UCSD-AML1 (cell line): Measurements from ENCODE around the gene TMEM108.

Experiments
- DNase-seq: peaks from one replicate; lab custom pipeline; 2025; ENCODE audit not compliant: unreplicated experiment; lab: John Stamatoyannopoulos, UW

Gene TMEM108

GRCh38 chr3:133270631-133271030, 232.4 kb downstream of the TMEM108 start:
- DNase-seq: no peak

GRCh38 chr3:133271042-133271441, 232.9 kb downstream of the TMEM108 start:
- no peak for DNase-seq

- DNase-seq: no peak
These were observed 233.3 kb downstream of the TMEM108 start for GRCh38 chr3:133271539-133271938.

GRCh38 chr3:133273346-133273745, 235.2 kb downstream of the TMEM108 start:
- DNase-seq: no peak

GRCh38 chr3:133274477-133274876, 236.3 kb downstream of the TMEM108 start:
- DNase-seq: no peak

DNA sequence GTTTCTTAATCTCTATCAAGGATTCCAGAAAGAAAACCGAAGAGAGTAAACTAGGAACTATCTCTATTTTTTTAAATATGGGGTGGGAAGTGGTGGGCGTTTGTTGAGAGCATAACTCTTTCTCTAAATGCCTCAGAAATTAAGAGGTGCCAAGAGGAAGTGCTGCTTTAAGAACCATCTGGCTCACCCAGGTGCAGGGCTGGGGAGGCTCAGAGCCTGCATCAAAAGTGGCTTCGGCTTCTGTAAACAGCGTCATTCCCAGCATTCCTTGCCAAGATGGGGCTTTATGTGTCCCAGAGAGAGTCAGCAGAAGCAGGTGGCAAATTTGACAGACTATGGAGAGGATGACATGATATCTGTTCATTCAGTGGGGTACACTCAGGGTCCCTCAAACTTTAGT, 238.4 kb downstream of the TMEM108 start:
- no peak for DNase-seq

DNA sequence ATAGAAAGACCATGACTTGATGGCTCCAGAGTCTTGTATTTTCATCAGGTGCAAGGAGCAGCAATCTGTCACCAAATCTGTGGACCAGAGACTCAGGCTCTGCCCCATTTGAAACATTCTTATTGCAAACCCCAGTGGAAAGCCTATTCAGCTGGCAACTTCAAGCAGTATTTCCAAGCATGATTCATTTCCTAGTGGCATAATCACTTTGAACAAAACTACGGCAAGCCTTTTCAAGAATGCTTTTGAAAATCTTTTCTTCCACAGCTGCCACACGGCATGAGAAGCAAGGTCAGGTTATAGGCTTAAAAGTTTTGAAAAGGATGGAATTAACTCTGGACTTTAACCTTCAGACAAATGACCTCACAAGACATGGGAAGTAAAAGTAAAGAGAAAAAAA, 239.6 kb downstream of the TMEM108 start:
- no peak for DNase-seq

GRCh38 chr3:133278260-133279043, 240.3 kb downstream of the TMEM108 start:
- DNase-seq: no peak

DNA sequence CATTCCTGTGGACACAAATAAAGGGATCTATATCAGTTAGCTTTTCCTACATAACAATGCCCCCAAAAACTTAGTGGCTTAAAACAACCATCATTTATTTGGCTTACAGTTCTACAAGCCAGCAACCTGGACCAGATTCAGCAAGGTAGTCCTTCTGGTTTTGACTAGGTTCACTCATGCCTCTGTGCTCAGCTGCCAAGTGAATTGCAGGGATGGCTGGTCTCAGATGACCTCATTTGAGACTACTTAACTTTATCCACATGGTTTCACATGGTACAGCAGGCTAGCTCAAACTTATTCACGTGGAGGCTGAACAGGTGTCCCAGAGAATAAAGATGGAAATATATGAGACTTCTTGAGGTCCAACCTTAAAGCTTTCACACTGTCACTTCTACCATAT, 242.4 kb downstream of the TMEM108 start:
- DNase-seq: no peak

- no peak for DNase-seq
These were observed 244.0 kb downstream of the TMEM108 start for GRCh38 chr3:133282236-133282635.

DNA sequence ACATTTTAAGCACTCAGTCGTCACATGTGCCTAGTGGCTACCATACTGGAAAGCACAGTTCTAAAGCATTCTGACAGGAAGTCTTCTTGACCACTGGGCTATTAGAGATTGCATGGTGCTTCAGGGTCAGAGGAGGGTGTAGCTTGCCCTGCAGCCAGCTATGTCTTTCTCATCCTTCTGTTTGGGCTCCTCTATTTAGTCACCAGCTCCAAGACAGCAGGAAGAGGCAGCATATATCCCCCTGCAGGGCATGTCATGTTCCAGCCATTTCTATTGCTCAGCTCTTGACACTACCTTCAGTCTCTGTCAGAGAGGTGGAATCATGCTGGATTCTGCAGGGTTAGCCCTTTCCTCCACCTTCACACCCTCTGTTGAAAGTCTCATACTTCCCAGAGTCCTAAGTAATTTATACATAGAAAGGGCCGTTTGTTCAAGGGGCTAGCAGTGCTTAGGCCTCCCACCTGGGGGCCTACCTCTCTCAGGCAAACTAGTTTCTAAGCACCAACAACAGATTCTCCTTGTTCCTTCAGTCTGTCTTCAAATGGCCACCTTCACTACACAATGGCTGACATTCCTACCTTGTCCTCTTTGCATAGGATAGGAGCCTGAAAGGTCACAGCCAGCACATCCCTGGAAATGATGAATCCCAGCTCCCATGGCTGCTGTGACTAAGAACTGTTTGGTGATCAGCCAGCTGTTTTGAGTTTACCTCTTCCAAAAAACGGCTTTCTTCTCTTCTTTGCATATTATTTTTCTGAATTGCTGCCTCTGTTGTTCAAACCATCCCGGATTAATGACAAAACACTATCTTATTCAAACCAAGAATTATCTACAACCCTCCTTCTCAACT, 246.0 kb downstream of the TMEM108 start:
- DNase-seq: no peak

- DNase-seq: no peak
These were observed 251.1 kb downstream of the TMEM108 start for GRCh38 chr3:133289322-133289721.

GRCh38 chr3:133292296-133292695, 254.1 kb downstream of the TMEM108 start:
- DNase-seq: no peak

GRCh38 chr3:133293397-133294110, 255.4 kb downstream of the TMEM108 start:
- no peak for DNase-seq

DNA sequence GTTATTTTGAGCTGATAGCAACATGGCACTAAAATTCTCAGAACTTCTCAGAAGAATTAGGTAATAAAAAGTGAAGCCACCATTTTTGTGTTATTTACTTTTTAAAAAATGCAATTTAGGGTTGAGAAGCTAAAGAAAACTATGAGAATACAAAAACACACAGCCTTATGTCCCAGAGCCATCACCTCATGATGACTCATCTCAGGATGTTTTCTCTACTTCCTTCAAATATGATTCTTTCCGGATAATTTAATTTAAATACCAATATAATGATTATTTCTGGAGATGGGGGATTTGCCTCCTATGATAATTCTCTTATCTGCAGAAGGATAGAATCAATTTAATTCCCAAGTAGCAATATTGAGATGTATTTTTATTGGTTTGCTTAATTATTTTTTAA, 256.1 kb downstream of the TMEM108 start:
- DNase-seq: no peak

DNA sequence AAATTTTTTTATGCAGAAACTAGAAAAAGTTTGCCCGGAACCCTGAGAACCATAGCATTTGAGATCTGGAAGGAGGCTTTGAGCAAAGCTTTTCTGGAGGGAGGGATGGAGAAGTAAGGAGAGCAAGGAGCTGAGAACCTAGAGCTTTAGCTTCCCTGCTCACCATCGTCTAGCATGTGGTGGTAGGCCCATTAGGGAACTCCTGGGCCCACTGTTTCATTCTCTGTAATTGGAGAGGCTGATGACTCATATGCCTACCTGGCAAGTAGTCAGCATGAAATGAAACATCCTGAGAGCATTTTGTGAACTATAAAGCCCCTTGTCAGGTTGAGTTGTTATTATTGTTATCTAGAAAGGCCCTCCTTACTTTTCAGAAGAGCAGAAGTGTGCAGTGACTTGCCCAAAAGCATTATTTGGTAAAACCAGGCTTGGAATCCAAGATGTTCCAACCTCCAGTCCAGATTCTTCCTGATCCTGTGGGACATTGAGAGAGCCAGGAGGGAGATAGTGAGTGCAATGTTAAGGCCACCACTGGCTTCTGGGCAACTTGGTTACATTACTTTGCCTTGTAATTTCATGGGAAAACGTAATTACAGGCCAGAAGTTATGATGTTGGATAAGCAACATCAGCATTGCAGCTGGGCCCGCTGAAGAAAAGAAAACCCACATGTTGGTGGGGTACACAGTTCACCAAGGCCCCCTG, 257.2 kb downstream of the TMEM108 start:
- no peak for DNase-seq

DNA sequence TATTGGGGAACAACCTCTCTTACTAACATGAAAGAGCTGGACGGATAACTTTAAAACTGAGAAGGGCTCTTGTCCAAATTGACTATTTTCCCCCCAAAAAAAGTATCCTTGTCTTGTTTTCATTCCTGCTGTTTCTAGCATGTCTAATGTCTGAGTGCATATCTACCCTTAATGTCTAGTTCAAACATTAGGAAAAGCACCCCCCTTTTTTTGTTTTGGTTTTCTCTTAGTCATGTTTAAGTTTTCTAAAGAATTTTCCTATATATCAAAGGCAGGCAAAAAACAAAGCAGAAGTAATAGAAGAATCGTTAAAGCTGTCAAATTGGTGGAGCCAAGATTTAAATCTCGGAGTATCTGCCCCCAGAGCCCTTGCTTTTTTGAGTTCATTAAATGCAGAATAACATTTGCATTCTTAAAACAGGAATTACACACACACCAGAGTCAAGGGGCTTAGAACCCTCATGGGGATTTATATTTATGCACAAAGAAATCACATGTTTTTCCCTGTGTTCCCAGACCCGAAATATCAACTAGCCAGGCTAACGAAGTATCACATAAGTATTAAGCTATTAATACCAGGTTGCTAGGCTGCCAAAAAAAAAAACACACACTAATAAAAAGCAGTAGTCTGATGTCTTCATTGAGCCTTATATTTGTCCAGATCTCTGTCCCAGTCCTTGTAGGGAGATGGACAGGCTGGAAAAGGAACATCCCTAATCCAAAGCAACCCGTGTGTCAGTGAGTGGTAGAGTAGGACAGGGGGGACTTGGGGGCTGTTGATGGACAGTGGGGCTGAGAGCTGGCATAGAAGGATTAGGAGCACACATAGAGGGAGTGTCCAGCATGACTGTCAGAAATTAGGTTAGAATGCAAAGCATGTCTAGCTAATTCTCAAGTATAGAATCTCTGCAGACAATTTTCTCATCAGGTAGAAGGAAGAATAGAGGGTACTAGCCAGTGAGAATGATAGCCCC, 258.0 kb downstream of the TMEM108 start:
- no peak for DNase-seq

GRCh38 chr3:133296981-133297380, 258.8 kb downstream of the TMEM108 start:
- DNase-seq: no peak

DNA sequence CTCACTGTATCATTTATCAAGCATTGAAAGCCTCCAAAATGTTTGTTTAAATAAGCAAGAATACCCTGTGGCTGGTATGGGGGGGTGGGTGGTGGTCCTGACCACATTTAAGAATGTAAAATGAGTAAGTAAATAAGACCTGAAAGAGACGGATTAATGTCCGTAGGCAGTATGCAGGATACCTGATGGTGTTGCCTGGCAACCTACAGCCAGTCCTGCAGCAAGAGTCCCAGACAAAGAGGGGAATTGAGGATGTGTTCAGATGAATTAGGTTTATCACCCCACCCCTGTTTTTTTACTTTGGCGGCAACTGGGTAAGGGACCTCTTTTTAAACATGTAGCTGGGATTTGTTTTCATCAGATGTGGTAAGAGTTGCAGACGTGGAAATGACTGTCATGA, 261.9 kb downstream of the TMEM108 start:
- DNase-seq: no peak

- no peak for DNase-seq
These were observed 263.0 kb downstream of the TMEM108 start for GRCh38 chr3:133301194-133301593.
